HG03095 (cell line): ENCODE results near the gene RSPO4.

Experiments used
- ATAC-seq: cut with Tn5 transposase; IDR thresholded peaks from one replicate; pipeline ENCODE4 v1.9.1; 2021; ENCODE audit warnings: moderate library complexity; ENCODE audit not compliant: unreplicated experiment

RSPO4 gene

DNA sequence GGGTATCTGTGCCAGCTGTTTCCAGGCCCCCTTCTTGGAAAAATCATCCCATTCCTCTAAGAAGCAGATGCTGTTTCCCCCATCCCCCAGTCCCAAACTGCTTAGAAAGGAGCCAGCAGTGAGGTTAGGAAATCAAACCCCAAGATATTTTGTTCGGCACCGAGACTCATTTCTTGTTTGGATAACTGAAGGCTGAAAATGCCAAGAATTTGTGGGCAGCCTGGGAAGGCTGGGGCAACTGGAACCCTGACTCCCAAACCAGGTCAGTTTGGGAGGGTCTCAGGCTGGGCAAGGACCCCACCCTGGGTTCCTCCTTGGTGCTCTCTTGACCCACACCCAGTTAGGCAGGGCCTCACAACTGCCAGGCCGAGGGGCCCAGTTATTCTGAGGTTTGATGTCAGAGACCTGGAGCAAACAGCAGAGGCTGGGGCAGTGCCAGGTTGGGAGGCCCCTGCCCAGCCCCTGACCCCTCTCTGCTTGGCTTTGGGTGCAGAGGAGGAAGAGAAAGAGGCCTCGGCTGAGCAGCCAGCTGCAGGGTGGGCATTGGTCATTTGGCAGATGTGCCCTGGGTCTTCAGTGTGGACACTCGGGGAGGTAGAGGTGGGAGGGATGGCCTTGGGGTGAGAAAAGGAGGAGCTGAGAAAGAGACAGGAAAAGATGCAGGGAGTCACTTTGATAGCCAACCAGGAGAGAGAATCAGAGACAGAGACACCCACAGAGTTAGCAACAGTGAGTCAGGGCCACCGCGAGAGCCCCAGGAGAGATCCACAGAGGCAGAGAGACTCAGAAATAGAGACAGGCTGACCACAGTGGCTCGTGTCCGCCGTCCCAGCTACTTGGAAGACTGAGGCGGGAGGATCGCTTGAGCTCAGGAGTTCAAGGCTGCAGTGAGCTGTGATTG, 91.0 kb downstream of the RSPO4 start:
- ATAC-seq, result no peak

DNA sequence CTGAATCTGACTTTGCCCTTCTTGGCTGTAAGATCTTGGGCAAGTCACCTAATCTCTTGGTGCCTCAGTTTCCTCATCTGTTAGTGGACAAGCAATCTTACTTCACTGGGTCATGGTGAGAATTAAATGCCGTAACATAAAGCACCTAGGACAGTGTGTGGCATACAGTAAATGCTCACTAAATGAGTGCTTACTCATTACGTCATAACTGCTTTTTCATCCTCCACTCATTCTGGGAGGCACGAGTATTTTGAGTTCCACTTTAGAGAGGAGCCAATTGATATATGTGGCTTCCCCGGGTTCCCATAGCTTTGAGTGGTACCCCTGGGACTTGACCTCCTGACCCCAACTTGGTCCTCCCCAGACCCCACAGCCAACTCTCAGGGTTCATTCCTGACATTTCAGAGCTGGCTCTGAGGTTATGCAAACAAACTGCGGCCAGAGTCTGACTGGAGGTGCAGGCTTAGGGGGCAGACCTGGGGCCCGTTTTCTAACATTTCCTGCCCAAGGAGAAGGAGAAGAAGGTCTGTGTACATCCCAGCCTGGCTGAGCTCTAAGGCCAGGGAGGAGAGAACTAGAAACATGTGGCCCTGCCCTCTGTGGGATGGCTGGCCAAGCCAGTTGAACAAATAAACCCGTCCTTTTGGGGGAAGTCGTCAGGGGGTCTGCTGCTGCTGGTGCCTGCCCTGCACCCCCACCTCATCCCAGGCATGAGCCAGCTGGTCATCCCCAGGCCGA, 91.8 kb downstream of the RSPO4 start:
- no peak for ATAC-seq

DNA sequence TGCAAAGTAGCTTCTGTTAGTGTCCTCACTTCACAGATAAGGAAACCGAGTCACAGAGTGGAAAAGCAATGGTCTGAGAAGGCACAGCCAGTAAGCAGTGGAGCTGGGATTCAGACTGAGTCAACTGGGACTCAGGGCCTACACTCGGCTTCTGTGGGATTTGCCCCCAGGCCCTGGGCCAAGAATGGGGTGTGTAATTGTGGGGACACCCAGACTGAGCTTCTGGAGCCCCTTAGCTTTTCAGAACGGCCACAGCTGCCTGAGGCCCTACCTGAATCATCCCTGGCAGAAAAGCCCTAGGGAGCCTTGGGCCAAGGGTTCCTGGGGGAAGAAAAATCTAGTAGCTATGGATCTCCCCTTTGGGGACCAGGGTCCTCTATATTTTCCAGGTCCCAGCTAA, 92.5 kb downstream of the RSPO4 start:
- ATAC-seq, result no peak
